Astrocyte (in vitro differentiated cells and primary cell): Measurements from ENCODE around the gene RABGAP1L.

Experiments used
- EZH2 ChIP-seq: IDR thresholded peaks from 2 replicates; pipeline ENCODE4 v1.6.1; 2012; ENCODE audit warnings: mild to moderate bottlenecking, low read length, inconsistent platforms; ENCODE audit not compliant: insufficient read depth
- TF ChIP-seq, protein P1 (sequence below): IDR thresholded peaks from 2 replicates; pipeline ENCODE4 v1.5.1; 2011; ENCODE audit warnings: low read depth, mild to moderate bottlenecking, inconsistent platforms, low read length, moderate library complexity; ENCODE audit not compliant: insufficient read depth

DNA sequence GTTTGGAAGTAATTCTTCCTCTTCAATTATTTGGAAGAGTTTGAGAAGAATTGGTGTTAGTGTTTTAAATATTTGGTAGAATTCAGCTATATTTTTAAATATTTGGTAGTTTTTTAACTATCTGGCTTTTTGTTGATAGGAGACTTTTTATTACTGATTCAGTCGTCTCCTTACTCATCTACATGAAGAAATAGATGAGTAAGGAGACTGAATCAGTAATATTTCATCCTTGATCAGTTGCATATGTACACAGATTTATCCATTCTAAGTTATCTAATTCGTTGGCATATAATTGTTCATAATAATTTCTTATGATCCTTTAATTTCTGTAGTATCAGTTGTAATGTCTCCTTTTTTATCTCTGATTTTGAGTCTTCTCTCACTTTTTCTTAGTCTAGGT is 512.5 kb downstream of the RABGAP1L start:
- TF ChIP-seq, protein P1, sequence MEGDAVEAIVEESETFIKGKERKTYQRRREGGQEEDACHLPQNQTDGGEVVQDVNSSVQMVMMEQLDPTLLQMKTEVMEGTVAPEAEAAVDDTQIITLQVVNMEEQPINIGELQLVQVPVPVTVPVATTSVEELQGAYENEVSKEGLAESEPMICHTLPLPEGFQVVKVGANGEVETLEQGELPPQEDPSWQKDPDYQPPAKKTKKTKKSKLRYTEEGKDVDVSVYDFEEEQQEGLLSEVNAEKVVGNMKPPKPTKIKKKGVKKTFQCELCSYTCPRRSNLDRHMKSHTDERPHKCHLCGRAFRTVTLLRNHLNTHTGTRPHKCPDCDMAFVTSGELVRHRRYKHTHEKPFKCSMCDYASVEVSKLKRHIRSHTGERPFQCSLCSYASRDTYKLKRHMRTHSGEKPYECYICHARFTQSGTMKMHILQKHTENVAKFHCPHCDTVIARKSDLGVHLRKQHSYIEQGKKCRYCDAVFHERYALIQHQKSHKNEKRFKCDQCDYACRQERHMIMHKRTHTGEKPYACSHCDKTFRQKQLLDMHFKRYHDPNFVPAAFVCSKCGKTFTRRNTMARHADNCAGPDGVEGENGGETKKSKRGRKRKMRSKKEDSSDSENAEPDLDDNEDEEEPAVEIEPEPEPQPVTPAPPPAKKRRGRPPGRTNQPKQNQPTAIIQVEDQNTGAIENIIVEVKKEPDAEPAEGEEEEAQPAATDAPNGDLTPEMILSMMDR: no peak
- TF ChIP-seq EZH2: no peak
